ENCODE results near the gene MBD5. TPM values are rescaled to one million over a fixed set of nuclear protein-coding genes. Genes with fewer than 3 reads are reported as not detected.

The MBD5 gene
- total and polyA plus RNA-seq, 2 donors (not counting 1 experiment from before 2014, with no cell fraction given): 10.9 to 69.7 TPM

DNA sequence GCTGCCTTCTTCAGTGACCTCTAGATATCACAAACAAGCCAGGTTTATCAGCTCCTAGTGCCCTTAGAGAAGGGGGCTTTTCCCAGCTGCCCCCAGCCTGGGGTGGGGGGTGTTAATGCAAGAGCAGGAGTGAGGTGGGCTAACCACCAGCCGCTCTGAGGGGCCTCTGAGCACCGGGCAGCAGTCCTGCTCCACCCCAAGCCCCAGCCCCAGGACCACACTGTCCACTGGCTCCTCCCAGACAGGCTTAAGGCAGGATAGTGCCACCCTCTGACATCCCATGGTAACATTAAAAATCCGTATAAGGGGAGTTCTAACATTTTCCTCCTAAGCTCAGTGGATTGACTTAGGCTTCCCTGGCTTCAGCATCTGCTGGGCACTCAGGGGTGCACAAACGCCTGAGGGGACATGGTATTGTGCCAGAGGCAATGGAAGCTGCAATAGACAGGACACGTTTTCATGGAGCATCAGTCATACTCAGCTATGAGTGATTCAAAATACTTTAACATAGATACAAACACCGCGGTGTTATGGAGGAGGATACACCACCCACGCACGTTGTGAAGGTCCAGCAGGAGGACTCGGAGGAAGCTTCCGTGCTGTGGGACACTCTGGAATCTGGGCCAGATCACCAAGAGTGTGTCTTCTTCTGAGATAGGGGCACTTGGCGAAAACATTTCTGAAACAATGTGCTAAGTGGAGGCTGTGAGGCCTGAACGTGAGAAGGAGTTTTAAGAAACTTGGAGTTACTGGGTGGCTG, 511.0 kb downstream of the MBD5 start:
- Histone ChIP-seq H3K9me3 (ENCODE audit: control extremely low read depth in 1 of 3, control insufficient read depth in 2 of 3, insufficient read depth in 1 of 3, low read length in 2 of 3) (no peaks in the 10 kb centered on the region), H3K36me3 (replicated peaks in 1 of 2; ENCODE audit: control extremely low read depth in 1 of 2, control insufficient read depth in 1 of 2, extremely low read depth in 1 of 2, insufficient read depth in 2 of 2, low read length in 1 of 2) (no peaks in the 10 kb centered on the region), H3K79me2 (ENCODE audit: control insufficient read depth, insufficient read depth, low read length) (no peaks in the 10 kb centered on the region), H2AFZ (ENCODE audit: insufficient read depth, low read depth, low read length, poor library complexity, severe bottlenecking) (no peak overlapping the region), H3K4me3 (ENCODE audit: control extremely low read depth in 1 of 5, extremely low read depth in 1 of 5, insufficient read depth in 1 of 5, low read depth in 2 of 5, low read length in 4 of 5) (no peak overlapping the region), H4K20me1 (ENCODE audit: control insufficient read depth, insufficient read depth, low read length, poor library complexity, severe bottlenecking) (no peaks in the 10 kb centered on the region), H3K4me2 (replicated peaks; ENCODE audit: low read depth, low read length, poor library complexity, severe bottlenecking) (no peak overlapping the region), H3K27ac (ENCODE audit: low read length in 2 of 2) (no peak overlapping the region), H3K9ac (ENCODE audit: low read length) (no peak overlapping the region), H3K27me3 (replicated peaks in 1 of 4; ENCODE audit: control extremely low read depth in 1 of 4, control insufficient read depth in 3 of 4, insufficient read depth in 4 of 4, low read length in 3 of 4) (peaks cover 0 to 4% (median 0%) of the 10 kb centered on the region in 4 experiments), H3K4me1 (ENCODE audit: control insufficient read depth in 2 of 2, insufficient read depth in 2 of 2, low read length in 2 of 2) (no peaks in the 10 kb centered on the region)
- DNase-seq (no peak), ATAC-seq (ENCODE audit: low read depth) (no peak)
- WGBS (ENCODE audit: insufficient coverage): 91% methylated on average over 7 of the region's 13 CpGs
- Mint-ChIP-seq H3K4me1 (no peaks in the 10 kb centered on the region), H3K4me3 (no peak overlapping the region), H3K27ac (no peak overlapping the region), H3K9me3 (ENCODE audit: insufficient read depth) (no peaks in the 10 kb centered on the region), H3K27me3 (peaks cover 3% of the 10 kb centered on the region)
- POLR2A ChIA-PET: no interaction called here
- CTCF ChIA-PET: interaction anchor here (1.7 kb wide), 2 partner anchors 22 to 542 kb away, joined by 3 to 4 read pairs; no protein-coding TSS in a partner anchor
- intact Hi-C loops (cut with micrococcal nuclease): no loop called here
- TF ChIP-seq, protein P1, sequence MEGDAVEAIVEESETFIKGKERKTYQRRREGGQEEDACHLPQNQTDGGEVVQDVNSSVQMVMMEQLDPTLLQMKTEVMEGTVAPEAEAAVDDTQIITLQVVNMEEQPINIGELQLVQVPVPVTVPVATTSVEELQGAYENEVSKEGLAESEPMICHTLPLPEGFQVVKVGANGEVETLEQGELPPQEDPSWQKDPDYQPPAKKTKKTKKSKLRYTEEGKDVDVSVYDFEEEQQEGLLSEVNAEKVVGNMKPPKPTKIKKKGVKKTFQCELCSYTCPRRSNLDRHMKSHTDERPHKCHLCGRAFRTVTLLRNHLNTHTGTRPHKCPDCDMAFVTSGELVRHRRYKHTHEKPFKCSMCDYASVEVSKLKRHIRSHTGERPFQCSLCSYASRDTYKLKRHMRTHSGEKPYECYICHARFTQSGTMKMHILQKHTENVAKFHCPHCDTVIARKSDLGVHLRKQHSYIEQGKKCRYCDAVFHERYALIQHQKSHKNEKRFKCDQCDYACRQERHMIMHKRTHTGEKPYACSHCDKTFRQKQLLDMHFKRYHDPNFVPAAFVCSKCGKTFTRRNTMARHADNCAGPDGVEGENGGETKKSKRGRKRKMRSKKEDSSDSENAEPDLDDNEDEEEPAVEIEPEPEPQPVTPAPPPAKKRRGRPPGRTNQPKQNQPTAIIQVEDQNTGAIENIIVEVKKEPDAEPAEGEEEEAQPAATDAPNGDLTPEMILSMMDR (IDR thresholded peaks at IDR 0.05): no peak
- no peak for TF ChIP-seq EZH2 (IDR thresholded peaks at IDR 0.05; ENCODE audit: borderline replicate concordance, insufficient read depth, low read depth, low read length, poor library complexity, severe bottlenecking)

DNA sequence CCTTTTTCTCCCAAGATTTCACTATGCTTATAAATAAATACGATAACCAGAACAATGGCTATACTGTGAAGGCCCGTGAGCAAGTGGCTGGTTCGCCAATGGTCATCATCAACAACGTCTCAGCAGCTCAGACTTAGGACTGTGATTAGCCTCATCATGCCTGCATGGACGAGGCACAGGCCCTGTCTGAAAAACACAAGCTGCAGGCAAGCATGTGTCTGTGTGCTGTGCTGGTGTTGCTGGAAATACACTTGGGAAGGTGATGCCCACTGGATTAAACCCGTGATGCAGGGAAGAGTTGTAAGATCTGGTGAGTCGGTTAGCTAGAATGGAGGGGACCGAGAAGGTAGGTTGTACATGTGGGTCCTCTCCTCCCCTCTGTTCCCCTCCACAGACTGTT, 512.1 kb downstream of the MBD5 start:
- TF ChIP-seq EZH2 (IDR thresholded peaks at IDR 0.05; ENCODE audit: borderline replicate concordance, insufficient read depth, low read depth, low read length, poor library complexity, severe bottlenecking): no peak
- TF ChIP-seq, protein P1 (IDR thresholded peaks at IDR 0.05): no peak
- Mint-ChIP-seq H3K9me3 (ENCODE audit: insufficient read depth) (no peaks in the 10 kb centered on the region), H3K4me1 (no peaks in the 10 kb centered on the region), H3K27me3 (peaks cover 3% of the 10 kb centered on the region), H3K27ac (no peak overlapping the region), H3K4me3 (no peak overlapping the region)
- Histone ChIP-seq H2AFZ (ENCODE audit: insufficient read depth, low read depth, low read length, poor library complexity, severe bottlenecking) (no peak overlapping the region), H3K27ac (ENCODE audit: low read length in 2 of 2) (no peak overlapping the region), H3K9ac (ENCODE audit: low read length) (no peak overlapping the region), H3K4me3 (ENCODE audit: control extremely low read depth in 1 of 5, extremely low read depth in 1 of 5, insufficient read depth in 1 of 5, low read depth in 2 of 5, low read length in 4 of 5) (no peak overlapping the region), H3K27me3 (replicated peaks in 1 of 4; ENCODE audit: control extremely low read depth in 1 of 4, control insufficient read depth in 3 of 4, insufficient read depth in 4 of 4, low read length in 3 of 4) (peaks cover 0 to 4% (median 0%) of the 10 kb centered on the region in 4 experiments), H3K79me2 (ENCODE audit: control insufficient read depth, insufficient read depth, low read length) (no peaks in the 10 kb centered on the region), H3K4me1 (ENCODE audit: control insufficient read depth in 2 of 2, insufficient read depth in 2 of 2, low read length in 2 of 2) (no peaks in the 10 kb centered on the region), H3K36me3 (replicated peaks in 1 of 2; ENCODE audit: control extremely low read depth in 1 of 2, control insufficient read depth in 1 of 2, extremely low read depth in 1 of 2, insufficient read depth in 2 of 2, low read length in 1 of 2) (no peaks in the 10 kb centered on the region), H4K20me1 (ENCODE audit: control insufficient read depth, insufficient read depth, low read length, poor library complexity, severe bottlenecking) (no peaks in the 10 kb centered on the region), H3K4me2 (replicated peaks; ENCODE audit: low read depth, low read length, poor library complexity, severe bottlenecking) (no peak overlapping the region), H3K9me3 (ENCODE audit: control extremely low read depth in 1 of 3, control insufficient read depth in 2 of 3, insufficient read depth in 1 of 3, low read length in 2 of 3) (no peaks in the 10 kb centered on the region)
- no peak for ATAC-seq (ENCODE audit: low read depth)
- intact Hi-C loops (cut with micrococcal nuclease): no loop called here
- POLR2A ChIA-PET: no interaction called here
- CTCF ChIA-PET: interaction anchor here (1.7 to 1.8 kb wide), 3 partner anchors 23 to 543 kb away, joined by 3 to 5 read pairs (median 4); no protein-coding TSS in a partner anchor
- DNase-seq: no peak
- WGBS (ENCODE audit: insufficient coverage): 98% methylated on average over 5 of the region's 8 CpGs
